Neural crest cell (in vitro differentiated cells): ENCODE data around the gene PTPRK. TPM values are rescaled to one million over a fixed set of nuclear protein-coding genes. Genes with fewer than 3 reads are reported as not detected.

ENCODE experiments used
- DNase-seq: peaks from one replicate; pipeline ENCODE4 v3.0.0; 2021; ENCODE audit warnings: low read depth, mixed read lengths, low spot score
- H3K27ac Mint-ChIP-seq: one replicate; pipeline ENCODE4 v1.8.0; 2021; ENCODE audit warnings: mild to moderate bottlenecking, mixed read lengths; ENCODE audit not compliant: unreplicated experiment
- H3K27me3 Mint-ChIP-seq: 2 replicates; pipeline ENCODE4 v1.8.0; 2021; ENCODE audit warnings: low read depth, mild to moderate bottlenecking, mixed read lengths
- H3K36me3 Mint-ChIP-seq: 2 replicates; pipeline ENCODE4 v1.8.0; 2021; ENCODE audit warnings: low read depth, mild to moderate bottlenecking, mixed read lengths
- H3K4me1 Mint-ChIP-seq: 2 replicates; pipeline ENCODE4 v1.8.0; 2021; ENCODE audit warnings: mixed read lengths
- H3K4me3 Mint-ChIP-seq: one replicate; pipeline ENCODE4 v1.8.0; 2021; ENCODE audit warnings: mild to moderate bottlenecking, mixed read lengths
- H3K9me3 Mint-ChIP-seq: 2 replicates; pipeline ENCODE4 v1.8.0; 2021; ENCODE audit warnings: mixed read lengths
- CTCF ChIP-seq: fragments of 200-600 bp; sonication (generic); conservative IDR thresholded peaks from 2 replicates; pipeline ENCODE4 v1.5.0; 2021; ENCODE audit warnings: antibody characterized with exemption, mild to moderate bottlenecking
- total RNA-seq: library from RNA; stranded (reverse); gene quantifications from 2 replicates; pipeline ENCODE4 v1.2.1, GENCODE V29; 2021

Gene PTPRK
- total RNA-seq, 1 donor from 2014 or later, result 30.8 TPM

GRCh38 chr6:128516514-128516898, 3.9 kb downstream of the PTPRK start:
- Mint-ChIP-seq H3K36me3 (no peaks in the 10 kb centered on the region), H3K4me1 (peaks cover 40% of the 10 kb centered on the region), H3K27me3 (peaks cover 17% of the 10 kb centered on the region), H3K9me3 (no peaks in the 10 kb centered on the region), H3K4me3 (peak overlapping the region; percentile 81), H3K27ac (no peak overlapping the region)
- peak; percentile 54 for TF ChIP-seq CTCF
- DNase-seq, result no peak

- H3K36me3 Mint-ChIP-seq, result no peaks in the 10 kb centered on the region
- H3K27me3 Mint-ChIP-seq, result peaks cover 17% of the 10 kb centered on the region
- no peak for TF ChIP-seq CTCF
- no peak overlapping the region for H3K27ac Mint-ChIP-seq
- H3K4me3 Mint-ChIP-seq, result peak overlapping the region; percentile 81
- H3K4me1 Mint-ChIP-seq, result peaks cover 36% of the 10 kb centered on the region
- DNase-seq, result no peak
- no peaks in the 10 kb centered on the region for H3K9me3 Mint-ChIP-seq
Observed at GRCh38 chr6:128515550-128516513, 4.6 kb downstream of the PTPRK start.

DNA sequence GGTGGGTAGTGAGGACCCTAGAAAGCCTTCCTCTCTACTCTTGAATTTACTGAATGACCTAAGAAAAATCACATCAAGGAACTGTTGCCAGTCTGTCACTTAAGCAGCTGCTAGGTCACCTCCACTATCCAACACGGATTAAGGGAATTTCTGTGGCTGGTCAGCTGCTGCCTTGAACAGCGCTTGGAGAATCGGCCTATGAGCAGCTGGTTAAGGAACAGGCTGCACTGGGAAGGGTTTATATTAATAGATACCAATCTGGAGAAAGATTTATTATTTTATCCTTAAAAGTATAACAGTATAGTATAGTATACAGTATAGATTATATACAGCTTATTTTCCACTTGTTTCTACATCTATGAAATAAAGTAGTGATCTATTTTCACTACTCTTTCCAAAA, 6.5 kb downstream of the PTPRK start:
- H3K4me1 Mint-ChIP-seq, result peaks cover 43% of the 10 kb centered on the region
- H3K27me3 Mint-ChIP-seq, result peaks cover 15% of the 10 kb centered on the region
- TF ChIP-seq CTCF, result no peak
- no peaks in the 10 kb centered on the region for H3K36me3 Mint-ChIP-seq
- DNase-seq, result no peak
- no peaks in the 10 kb centered on the region for H3K9me3 Mint-ChIP-seq
- no peak overlapping the region for H3K4me3 Mint-ChIP-seq
- H3K27ac Mint-ChIP-seq, result no peak overlapping the region

- no peak for TF ChIP-seq CTCF
- Mint-ChIP-seq H3K9me3 (no peaks in the 10 kb centered on the region), H3K4me3 (no peak overlapping the region), H3K27me3 (peaks cover 6% of the 10 kb centered on the region), H3K4me1 (peaks cover 32% of the 10 kb centered on the region), H3K36me3 (no peaks in the 10 kb centered on the region), H3K27ac (no peak overlapping the region)
- DNase-seq, result no peak
Observed at GRCh38 chr6:128512296-128512695, 8.1 kb downstream of the PTPRK start.

- Mint-ChIP-seq H3K27ac (no peak overlapping the region), H3K4me1 (peaks cover 26% of the 10 kb centered on the region)
- no peak for TF ChIP-seq CTCF
Observed at GRCh38 chr6:128511506-128511905, 8.9 kb downstream of the PTPRK start.

More at GRCh38 chr6:128511506-128511905, 8.9 kb downstream of the PTPRK start:
- Mint-ChIP-seq H3K36me3 (no peaks in the 10 kb centered on the region), H3K27me3 (no peaks in the 10 kb centered on the region), H3K4me3 (no peak overlapping the region), H3K9me3 (no peaks in the 10 kb centered on the region)
- no peak for DNase-seq
